Effector CD8-positive, alpha-beta T cell (primary cell): ENCODE data around the gene SLC22A12.

Experiments
- DNase-seq: peaks from one replicate; lab custom pipeline; 2025; lab: John Stamatoyannopoulos, UW

The SLC22A12 gene

DNA sequence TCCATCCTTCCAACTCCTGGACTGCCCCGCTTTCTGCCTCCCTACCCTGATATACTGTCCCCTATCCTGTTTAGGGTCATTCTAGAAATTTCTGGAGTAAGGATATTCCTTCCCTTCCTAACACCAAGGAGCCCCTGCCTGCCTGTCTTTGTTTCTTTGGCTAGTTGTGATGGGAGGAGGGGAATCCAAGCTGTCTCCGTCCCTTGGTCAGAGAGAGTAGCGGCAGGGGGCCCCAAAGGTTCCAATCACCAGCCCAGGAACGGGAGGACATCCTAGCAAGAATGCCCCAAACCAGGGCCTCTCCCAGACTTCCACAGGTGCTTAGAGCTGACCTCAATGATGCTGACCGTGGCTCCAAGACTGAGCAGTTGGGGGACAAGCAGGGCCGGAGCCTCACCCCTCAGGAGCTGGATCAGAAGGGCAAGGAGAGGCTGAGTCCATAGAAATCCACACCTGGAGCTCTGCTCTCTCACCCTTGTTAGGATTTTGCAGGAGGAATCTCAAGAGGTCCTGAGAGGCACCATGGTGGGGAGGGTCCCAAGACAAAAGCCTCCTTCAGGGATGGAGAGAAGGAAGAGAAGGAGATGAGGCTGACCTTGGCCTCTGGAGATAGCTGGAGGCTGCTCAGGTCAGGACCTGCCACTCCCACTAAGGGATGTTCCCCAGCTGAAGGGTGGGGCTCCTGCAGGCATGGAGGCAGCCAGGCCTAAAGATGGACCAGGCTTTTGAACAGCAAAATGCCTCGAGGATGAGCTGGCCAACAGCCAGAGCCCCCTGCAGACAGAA lies 13.6 kb downstream of the SLC22A12 start:
- no peak for DNase-seq

DNA sequence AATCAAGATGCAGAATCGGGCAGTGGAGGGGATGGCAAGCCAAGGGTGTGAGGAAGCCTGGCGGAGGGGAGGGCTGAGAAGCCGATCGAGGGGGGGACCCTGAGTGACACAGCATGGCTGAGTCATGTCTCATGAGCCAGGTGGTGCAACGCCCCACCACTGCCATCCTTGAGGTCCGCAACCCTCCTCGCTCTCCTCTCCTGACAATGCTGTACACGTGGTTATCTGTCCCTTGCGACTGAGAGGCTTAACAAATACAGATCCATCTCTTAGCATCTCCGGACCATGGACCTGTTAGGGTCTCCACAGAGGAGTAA lies 14.2 kb downstream of the SLC22A12 start:
- DNase-seq = no peak

DNA sequence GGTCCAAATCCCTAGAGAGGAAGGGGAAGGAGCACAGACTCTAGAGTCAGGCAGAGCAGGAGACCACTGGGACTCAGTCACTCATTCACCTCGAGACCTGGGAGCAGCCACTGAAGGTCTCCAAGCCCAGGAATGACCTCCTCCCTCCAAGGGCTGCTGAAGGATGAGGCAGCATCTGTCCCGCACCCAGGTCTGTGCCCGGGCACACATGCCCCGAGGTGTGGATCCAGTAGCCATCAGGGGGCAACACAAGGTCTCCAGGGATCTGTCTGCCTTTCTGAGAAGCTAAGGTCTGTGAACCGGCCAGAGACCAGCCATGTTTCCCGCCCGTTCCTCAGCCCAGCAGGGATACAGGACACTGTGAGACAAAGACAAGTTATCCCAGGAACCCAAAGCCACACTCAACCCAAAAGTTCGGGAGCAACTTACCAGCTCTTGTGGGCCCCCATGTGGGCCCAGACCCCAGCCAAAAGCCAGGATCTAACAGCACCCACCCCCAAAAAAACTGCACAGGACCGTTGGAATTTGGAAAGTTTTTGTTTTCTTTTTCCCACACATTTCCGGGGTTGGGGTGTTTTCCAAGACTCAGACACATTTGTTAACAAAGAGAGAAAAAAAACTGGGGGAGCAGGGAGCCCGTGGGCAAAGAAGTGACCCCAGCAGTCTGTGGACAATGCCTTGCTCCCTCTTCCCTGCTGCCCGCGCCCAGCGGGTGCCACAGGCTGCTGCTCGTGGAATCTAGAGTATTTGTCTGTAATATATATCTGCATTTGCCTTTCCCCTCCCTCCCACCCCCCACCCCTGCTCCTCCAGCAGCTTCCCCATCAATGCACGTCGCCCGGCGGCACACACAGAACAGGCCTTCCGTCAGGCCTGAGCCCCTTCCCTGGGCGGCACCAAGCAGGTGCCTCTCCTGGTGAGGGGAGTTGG lies 14.9 kb downstream of the SLC22A12 start:
- no peak for DNase-seq

DNA sequence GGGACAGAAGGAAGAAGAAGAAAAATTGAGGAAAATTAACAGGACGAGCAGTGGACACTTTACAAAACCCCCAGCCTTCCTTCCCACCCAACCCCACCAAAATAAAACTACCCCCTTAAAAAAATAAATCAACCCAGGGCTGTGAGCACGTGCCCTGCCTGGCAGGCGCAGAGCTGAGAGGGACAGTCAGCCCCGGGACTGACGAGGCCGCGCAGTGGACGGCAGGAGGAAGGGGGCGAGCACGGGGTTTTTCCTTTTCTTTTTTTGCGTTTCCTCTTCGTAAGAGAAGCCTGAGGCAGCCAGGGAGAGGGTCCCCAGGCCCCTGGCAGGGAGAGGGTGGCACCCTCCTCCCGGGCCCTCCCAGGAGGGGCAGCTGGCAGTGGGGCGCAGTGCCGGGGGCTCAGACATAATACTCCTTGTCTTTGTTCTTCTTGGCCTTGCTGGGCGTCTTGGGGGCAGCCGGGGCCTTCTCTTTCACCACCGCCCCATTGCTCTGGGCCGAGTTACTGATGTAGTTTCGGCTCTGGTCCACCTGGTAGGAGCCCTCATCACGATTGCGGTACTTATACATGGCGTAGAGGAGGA lies 15.9 kb downstream of the SLC22A12 start:
- no peak for DNase-seq

DNA sequence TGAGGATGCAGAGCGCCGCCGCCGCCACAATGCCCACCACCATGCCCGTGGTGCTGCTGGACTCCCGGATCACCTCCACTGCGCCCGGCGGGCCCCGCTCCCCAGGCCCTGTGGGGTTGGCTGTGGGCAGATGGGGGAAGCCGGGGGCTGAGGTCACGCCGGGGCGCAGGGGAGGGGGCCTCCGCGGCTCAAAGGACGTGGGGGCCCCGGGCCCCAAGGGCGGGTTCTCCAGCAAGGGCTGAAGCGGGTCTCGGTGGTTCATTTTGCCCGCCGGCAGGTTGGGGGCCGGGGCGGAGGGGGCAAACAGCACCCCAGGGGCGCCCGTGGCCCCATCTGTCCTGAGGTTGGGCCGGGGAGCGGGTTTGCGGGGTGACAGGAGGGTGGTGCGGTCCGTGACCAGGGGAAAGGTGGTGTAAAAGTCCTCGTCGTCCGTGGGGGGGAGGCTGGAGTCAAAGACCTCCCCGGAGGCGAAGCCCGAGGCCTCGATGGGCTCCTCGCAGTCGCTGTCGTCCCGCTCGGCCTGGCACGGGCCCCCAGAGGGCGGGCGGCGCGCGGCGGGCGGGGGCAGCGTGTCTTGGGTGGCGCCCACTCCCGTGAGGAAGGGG lies 16.5 kb downstream of the SLC22A12 start:
- no peak for DNase-seq

DNA sequence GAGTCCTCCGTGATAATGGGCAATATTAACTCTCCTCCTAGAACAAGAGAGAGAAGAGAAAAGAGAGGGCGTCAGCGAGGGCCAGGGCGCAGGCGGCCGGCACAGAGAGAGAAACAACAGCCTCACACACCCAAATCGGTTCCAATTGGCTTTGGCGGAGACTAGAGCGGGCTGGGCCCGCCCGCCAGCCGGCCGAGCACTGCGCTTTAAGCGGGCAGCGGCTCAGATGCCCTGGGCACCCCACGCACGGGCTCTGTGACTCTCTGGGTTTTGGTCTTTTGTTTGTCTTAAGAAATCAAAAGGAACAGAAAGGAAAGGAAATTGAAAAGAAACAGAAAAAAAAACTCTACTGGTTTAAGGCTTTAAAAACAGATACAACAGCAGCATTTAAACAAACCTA lies 17.0 kb downstream of the SLC22A12 start:
- DNase-seq = no peak

DNA sequence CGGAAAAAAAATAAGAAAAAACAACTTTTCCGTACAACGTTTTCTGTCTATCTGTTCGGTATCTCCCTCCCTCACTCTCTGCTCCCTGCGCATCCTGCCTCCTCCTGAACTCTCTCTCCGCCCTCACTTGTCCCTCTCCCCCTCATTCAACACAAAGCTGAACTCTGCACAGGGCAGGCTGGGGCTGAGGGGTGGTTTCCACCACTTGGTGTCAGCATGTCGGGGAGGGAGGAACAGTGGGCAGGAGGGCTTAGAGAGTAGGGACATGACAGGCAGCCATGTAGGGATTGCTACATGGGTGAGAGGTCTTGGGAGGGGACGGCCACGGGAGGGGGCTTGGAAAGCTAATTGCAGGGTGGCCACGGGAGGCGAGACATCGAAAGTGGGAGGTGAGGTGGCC lies 17.6 kb downstream of the SLC22A12 start:
- no peak for DNase-seq

DNA sequence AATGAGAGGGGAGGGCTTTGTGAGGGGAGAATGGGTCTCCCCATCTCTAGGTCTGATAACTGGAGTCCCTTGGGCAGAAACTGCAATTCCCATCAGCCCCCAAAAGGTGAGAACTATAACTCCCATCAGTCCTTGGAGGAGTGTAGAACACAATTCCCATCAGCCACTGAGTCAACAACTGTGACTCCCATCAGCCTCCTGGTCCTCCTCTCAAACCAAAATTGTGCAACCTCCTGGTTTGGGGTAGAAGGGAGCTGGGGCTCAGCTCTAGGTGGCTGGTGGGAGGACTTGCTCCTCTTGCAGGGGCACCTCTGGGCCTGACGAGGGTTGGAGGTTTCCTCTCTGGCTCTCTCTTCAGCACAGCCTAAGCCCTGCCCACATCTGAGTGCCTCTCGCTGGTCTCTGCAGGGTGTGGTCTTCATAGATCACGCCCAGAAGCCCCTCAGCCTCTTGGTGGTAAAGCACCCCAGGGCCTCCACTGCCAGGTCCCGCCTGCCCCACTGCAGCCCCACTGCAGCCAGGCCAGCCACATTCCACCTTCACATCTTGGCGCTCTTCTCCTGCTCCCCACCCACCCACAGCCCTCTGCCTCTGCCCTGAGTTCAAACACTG lies 18.5 kb downstream of the SLC22A12 start:
- DNase-seq = no peak

DNA sequence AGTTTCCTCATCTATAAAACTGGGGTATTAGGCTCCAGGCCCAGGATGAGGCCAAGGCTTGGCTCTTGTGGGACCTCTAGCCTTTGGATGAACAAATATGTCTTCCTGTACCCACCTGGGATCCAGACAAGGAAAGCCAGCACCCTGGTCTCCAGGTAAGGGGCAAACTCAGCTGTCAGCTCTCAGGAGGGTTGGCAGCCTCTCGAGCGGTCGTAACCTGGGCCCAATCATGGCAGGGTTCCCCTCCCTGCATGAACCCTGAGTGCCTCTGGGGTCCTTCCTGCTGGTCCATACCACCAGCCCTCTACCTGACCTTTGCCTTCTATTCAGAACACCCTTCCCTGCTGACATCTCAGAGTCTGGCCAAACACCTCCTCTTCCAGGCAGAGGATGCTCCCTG lies 19.6 kb downstream of the SLC22A12 start:
- no peak for DNase-seq

DNA sequence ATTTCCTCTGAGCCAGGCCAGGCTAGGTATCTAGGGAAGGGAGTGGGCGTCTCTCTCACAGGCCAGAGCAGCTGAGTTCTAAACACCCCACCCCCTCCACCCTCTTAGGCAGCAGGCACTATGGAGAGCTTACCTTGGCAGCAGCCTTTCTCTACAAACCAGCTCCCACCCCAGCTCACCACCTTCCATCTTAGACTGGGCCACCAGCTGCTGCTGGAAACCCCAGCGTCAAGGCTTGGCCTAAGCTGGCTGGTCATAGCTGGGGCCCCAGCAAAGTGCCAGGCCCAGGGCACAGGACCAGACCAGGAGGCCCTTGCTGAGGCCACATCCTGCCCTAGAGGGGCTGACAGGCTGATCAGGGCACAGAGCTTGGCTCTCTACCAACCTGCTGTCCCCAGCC lies 20.2 kb downstream of the SLC22A12 start:
- no peak for DNase-seq

DNA sequence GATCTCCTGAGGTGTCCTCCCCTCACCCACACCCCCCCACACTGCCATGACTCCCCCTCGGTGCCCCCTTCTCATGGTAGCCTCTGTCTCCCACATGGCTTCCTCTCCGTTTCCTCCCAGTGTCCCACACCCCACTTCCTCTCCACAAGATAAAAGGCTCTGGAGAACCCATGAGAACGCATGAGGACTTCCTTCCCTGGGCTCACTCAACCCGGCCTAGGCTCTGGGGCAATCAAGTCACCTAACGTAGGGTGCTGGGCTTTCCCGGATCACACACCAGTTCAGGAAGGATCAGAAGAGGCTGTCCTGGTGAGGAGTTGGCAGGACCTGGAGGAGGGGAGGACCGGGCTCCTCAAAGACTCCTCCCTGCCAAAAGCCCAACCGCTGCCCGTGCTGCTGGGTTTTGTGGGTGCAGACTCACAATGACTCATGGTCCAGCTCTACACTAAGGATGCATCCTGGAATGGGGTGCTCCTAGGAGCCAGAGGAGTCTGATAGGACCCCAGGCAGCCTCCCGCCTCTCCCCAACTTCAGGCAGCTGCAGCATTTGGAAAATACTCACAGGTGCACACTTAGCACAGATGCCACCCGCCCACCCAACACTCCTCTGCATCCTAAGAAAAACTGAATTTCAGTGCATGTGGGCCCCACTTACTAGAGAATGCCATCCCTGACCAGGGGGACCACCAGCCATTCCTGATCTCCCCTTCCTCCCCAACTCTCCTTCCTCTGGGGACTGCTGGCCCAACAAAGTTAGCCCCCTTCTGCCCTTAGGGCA lies 21.0 kb downstream of the SLC22A12 start:
- DNase-seq = no peak

DNA sequence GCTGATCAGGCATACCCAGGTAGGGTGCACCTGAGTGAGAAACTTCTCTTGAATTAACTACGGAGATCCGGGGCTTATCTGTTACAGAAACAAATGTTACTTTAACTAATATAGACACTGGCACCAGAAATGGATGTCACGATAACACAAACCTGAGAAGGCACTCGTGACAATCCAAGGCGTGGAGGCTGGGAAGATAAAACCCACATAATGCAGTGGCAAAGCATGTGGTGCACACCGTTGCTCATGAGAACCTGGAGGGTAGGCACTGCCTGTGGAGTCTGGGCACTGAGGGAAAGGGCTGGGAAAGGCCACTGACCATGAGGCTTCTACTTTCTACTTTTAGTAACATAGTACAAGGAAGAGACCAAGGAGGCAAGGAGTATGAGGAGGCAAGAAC lies 22.6 kb downstream of the SLC22A12 start:
- DNase-seq = no peak

DNA sequence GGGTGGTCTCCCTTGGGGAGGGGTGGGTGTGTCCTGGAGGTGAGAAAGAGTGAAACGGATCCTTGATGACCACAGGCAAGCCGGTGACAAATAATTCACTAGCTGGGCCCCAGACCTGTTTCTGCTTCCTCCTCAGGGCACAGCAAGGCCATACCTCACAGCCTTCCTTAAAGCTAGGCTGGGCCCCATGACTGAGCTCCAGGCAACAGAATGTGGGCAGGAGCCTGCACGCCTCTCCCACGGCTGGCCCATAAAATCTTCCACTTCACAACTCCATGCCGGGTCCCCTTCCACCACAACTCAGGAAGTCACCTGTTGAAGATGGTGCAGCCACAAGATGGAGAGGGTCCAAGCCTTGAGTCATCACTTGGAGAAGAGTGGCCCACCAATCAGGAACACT lies 23.9 kb downstream of the SLC22A12 start:
- no peak for DNase-seq

DNA sequence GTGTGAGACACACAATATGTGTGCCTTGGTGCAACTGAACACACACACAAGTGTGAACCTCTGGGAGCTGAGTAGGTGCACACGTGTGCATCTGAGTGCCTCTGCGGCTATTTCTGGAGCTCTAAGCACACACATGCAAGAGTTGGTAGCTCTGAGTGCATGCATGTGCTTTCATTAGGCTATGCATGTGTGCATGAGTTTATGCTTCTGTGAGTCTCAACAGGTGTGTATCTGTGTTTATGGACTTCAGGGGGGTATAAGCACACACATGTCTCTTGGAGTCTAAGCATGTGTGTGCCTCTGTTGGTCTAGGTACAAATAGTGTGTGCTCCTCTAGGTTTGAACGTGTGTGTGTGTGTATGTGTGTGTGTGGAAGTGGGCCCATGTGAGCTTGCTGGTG lies 25.8 kb downstream of the SLC22A12 start:
- no peak for DNase-seq

DNA sequence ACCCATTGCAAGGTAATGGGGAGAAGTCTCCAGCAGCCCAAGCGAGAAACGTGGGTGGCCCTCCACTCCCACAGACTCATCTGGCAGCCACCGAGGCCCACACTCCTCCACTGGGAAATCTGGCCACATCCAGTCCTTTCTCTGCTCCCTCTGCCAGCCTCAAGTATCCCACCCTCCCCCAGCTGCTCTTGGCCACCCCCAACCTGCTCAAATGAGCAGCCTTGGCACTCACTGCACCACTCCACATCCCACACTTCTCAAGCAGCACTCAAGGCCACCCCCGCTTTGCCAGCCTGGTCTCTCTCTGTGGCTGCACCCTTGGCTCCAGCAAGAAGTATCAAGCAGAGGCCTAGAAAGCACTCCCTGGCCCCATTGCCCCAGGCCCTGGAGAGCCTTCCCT lies 28.2 kb downstream of the SLC22A12 start:
- no peak for DNase-seq

DNA sequence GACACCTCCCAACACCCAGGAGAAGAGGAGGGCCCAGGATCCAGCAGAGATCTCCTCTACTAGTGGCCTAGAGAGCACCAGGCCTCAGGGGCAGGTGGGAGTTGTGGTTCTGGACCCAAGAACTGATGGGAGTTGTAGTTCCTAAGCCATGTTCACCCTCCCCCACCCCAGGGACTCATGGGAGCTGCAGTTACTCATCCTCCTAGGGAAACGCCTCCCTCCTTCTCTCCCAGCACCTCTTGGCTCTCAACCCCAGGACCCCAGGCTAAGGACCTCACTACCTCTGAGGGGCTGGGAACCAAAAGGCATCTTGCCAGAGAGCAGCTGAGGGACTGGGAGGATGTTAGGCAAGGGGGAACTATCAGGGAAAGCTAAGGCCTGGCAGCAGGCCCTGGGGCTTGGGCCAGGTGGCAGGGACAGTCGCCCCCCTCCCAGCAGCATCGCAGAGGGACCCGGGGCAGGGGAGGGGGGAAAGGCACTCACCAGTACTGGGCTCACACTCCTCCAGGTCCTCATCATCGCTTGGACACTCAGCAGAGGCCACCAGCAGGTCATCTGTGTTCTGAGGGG lies 28.9 kb downstream of the SLC22A12 start:
- DNase-seq = no peak

DNA sequence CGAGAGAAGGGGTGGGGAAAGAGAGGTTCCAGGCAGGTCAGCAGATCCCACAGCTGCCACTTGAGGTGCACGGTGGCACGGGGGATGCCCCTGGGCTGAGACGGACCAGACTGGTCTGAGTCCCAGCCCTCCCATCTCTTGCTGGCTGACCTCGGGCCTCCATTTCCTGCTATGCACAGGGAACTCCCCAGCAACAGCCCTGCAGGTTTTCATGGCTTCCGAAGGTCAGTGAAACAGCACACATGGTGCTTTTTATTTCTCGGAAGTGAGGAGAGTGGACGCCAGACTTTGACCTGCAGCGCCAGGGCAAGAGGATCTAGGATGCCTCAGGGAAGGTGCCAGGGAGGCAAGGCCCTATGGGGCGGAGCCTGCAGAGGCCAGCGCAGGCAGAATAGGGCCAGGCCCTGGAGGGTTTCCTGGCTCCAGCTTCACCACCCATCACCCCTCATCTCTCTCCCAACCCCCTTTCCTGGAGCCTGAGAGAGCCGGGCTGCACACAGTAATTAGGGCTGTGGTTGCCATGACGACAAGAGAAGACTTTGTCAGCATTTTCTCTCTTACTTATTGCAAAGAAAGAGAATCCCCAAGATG lies 29.5 kb downstream of the SLC22A12 start:
- DNase-seq = no peak

DNA sequence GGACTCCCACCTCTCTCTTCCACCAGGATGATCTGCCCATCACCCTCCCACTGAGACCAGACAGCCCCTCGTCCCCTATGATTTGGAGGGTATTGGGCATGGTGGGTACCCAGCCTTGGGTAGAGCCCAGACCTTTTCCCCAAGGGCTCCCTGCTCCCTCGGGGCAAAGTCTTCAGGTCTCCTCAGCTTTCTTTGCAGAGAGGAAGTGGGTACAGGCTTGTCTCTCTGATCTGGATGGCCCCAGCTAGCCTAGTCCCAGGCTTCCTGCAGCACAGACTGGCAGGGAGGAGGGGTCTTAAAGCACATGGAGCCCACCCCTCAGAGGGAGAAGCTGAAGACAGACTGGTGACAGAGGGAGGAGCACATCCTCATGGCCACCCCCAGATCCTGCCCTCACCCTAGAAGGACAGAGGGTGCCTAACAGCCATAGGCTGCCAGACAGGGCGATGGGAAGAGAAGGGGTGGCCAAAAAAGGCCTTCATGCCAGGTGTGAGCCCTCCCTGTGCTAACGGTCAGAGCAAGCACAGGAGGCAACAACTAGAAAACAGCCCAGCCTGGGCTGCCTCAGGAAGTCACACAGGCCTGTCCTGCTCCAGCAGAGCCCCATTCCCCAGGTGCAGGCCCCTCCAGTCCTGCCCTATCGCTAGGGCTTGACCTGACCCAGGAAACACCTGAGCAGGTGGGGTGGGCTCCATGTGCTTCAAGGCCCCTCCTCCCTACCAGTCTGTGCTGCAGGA lies 30.4 kb downstream of the SLC22A12 start:
- DNase-seq = no peak

DNA sequence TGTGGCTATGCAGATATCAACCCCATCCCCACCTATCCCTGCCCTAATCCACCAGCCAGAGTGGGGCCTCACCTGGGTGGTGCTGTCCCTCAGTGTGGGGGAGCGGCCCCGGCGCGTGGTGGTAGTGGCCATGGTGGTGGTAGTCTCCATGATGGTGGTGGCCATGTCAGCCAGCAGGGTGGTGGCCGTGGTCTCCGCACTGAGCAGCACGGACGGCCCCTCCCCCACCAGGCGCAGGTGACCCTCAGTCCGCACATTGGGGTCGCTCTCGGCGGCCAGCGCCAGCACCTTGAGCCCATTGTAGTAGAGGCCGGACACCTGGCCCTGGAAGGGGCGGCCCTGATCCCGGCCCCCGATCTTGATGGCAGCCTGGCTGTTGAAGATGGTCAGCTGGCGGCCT lies 31.7 kb downstream of the SLC22A12 start:
- no peak for DNase-seq
